Neuron (in vitro differentiated cells): ENCODE measurements around the gene TDRKH.
"Not testable (repeated sequence)": the region's sequence is repeated elsewhere in the genome, so short reads cannot be mapped to it uniquely, and the experiment has no call there.

Experiments
- H2AFZ ChIP-seq: one replicate; pipeline ENCODE4 v1.6.1; 2013; ENCODE audit warnings: low read depth, mild to moderate bottlenecking, inconsistent platforms, low read length, moderate library complexity
- H3K27me3 ChIP-seq: one replicate; pipeline ENCODE4 v1.6.1; 2013; ENCODE audit warnings: low read length; ENCODE audit not compliant: insufficient read depth
- H3K36me3 ChIP-seq: one replicate; pipeline ENCODE4 v1.6.1; 2013; ENCODE audit warnings: low read length; ENCODE audit not compliant: insufficient read depth
- H3K4me1 ChIP-seq: one replicate; pipeline ENCODE4 v1.6.1; 2013; ENCODE audit warnings: low read length; ENCODE audit not compliant: insufficient read depth
- H3K4me3 ChIP-seq: 2 replicates; pipeline ENCODE4 v1.5.1; 2013; ENCODE audit warnings: mild to moderate bottlenecking, low read length, moderate library complexity
- H3K9me3 ChIP-seq: one replicate; pipeline ENCODE4 v1.6.1; 2013; ENCODE audit warnings: low read length

The TDRKH gene

DNA sequence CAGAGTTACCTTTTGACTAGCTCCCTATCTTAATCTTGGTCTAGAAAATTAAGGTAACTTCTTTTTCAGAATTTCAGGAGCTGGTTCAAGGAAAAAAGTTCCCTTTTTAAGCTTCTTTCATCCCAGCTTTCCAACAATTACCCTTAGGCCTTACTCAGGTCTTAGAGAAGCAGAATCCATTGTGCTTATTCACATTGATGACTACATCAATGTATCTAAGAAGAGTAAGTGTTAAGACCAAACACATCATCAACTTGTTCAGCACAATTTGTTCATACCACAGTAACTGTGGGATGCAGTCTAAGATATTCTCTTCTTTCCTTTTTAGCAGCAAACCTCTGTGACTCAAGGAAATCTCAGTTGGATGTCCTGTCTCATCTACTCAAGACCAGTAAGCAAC lies 31.1 kb downstream of the TDRKH start:
- H3K4me3 ChIP-seq: no peak overlapping the region
- H3K36me3 ChIP-seq: peaks cover 39% of the 10 kb centered on the region
- H2AFZ ChIP-seq: no peak overlapping the region
- no peaks in the 10 kb centered on the region for H3K27me3 ChIP-seq
- H3K9me3 ChIP-seq: no peaks in the 10 kb centered on the region
- H3K4me1 ChIP-seq: peaks cover 13% of the 10 kb centered on the region

DNA sequence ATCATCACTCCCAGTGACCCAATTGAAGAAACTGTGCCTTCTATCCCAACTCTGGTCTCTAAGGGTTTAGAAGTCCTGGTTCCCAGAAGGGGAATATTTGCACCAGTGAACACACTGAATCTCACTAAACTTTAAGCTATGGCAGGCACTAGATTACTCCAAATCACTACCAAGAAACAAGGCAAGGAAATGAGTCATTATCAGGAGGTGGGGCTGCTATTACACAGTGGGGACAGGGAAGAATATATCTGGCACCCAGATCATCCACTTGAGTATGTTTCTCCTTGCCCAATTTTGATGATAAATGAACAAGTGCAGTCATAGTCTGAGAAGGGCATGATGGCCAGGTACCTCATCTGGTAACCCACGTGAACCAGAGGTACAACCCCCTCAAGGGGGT lies 34.0 kb downstream of the TDRKH start:
- peaks cover 31% of the 10 kb centered on the region for H3K36me3 ChIP-seq
- H2AFZ ChIP-seq: no peak overlapping the region
- H3K4me1 ChIP-seq: no peaks in the 10 kb centered on the region
- no peak overlapping the region for H3K4me3 ChIP-seq
- no peaks in the 10 kb centered on the region for H3K9me3 ChIP-seq
- no peaks in the 10 kb centered on the region for H3K27me3 ChIP-seq

DNA sequence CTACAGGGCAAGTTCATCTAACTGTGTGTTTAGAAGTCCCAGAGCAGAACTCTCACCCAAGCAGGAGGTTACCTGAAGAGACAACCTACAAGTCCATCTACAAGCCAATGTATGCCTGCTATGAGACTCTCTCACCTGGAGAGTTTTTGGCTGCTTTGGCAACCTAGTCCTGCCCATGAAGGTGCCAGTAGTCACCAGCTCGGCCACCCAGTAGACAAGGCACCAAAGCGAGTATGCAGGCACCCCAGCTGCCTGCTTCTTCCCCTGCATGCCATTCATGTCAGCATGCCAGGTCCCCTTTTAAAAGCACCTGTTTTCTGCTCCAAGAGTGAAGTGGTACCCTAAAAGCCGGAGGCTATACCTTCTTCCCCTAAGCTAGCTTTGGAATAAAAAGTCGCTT lies 48.8 kb downstream of the TDRKH start:
- no peak overlapping the region for H3K4me3 ChIP-seq
- H3K9me3 ChIP-seq: peaks cover 9% of the 10 kb centered on the region
- H3K4me1 ChIP-seq: no peaks in the 10 kb centered on the region
- no peak overlapping the region for H2AFZ ChIP-seq
- peaks cover 10% of the 10 kb centered on the region for H3K27me3 ChIP-seq
- no peaks in the 10 kb centered on the region for H3K36me3 ChIP-seq

DNA sequence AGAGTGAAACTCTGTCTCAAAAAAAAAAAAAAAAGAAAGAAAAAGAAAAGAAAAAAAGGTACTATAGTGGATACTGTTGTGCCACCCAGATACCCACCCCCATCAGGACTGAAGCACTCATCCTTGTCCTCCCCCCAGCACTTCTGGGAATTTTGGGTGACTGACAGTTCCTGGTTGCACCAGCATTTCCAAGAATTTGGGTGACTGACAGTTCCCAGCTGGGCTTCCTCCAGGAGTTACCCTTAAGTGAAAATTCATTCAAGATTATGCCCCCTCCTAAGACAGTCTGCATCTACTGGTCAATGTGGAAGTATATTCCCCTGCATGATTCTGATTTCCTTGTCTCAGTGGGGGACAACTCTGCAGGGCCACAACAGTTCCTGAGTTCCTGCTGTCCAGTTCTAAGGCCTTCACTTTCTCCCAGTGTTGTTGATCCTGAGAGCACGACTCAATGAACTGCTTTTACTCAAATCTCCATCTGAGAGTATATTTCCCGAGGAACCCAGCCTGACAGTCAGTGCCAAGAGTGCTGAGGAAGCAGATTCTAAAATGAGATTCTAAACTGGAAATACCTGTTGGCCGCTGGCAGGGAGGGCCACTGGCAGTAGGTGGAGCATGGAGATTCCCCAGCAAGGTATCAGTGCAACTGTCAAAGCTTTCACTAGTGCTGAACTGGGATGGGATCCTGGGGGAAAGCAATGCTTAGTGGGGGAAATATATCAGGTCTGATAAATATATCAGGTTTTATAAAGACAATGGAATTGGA lies 50.5 kb downstream of the TDRKH start:
- H3K4me1 ChIP-seq: no peaks in the 10 kb centered on the region
- no peaks in the 10 kb centered on the region for H3K36me3 ChIP-seq
- H3K4me3 ChIP-seq: no peak overlapping the region
- peaks cover 10% of the 10 kb centered on the region for H3K27me3 ChIP-seq
- peaks cover 9% of the 10 kb centered on the region for H3K9me3 ChIP-seq
- no peak overlapping the region for H2AFZ ChIP-seq

DNA sequence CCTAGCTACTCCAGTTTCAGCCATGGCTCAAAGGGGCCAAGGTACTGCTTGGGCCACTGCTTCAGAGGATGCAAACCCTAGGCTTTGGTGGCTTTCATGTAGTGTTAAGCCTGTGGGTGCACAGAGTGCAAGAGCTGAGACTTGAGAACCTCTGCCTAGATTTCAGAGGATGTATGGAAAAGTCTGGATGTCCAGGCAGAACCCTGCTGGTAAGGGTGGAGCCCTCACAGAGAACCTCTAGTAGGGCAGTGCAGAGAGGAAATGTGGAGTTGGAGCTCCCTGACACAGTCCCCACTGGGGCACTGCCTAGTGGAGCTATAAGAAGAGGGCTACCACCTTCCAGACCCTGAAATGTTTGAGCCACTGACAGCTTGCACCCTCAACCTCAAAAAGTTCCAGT lies 52.8 kb downstream of the TDRKH start:
- Histone ChIP-seq H3K9me3 (peaks cover 9% of the 10 kb centered on the region), H2AFZ (no peak overlapping the region), H3K27me3 (peaks cover 5% of the 10 kb centered on the region), H3K4me3 (no peak overlapping the region), H3K4me1 (no peaks in the 10 kb centered on the region), H3K36me3 (no peaks in the 10 kb centered on the region)

DNA sequence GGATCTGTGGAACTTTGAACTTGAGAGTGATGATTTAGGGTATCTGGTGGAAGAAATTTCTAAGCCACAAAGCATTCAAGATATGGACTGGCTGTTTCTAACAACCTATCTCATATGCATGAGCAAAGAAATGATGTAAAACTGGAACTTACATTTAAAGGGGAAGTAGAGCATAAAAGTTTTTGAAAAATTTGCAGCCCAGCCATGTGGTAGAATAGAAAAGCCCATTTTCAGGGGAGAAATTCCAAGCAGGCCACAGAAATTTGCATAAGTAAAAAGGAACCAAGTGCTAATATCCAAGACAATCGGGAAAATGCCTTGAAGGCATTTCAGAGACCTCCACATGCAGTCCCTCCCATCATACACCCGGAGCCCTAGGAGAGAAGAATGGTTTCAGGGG lies 53.3 kb downstream of the TDRKH start:
- Histone ChIP-seq H3K9me3 (peaks cover 9% of the 10 kb centered on the region), H3K36me3 (no peaks in the 10 kb centered on the region), H3K27me3 (peaks cover 2% of the 10 kb centered on the region), H2AFZ (no peak overlapping the region), H3K4me3 (no peak overlapping the region), H3K4me1 (no peaks in the 10 kb centered on the region)

DNA sequence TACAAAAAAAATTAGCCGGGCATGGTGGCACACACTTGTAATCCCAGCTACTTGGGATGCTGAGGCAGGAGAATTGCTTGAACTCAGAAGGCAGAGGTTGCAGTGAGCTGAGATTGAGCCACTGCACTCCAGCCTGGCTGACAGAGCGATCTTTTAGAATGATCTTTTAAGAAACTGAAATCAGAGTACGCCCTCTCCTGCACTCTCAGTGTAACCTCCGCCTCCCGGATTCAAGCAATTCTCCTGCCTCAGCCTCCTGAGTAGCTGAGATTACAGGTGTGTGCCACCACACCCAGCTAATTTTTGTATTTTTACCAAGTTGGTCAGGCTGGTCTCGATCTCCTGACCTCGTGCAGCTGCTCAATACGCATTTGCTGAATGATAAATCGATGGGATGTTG lies 56.3 kb downstream of the TDRKH start:
- H3K9me3 ChIP-seq, H3K4me3 ChIP-seq, H3K4me1 ChIP-seq, H3K36me3 ChIP-seq, H2AFZ ChIP-seq, H3K27me3 ChIP-seq: not testable (repeated sequence)

DNA sequence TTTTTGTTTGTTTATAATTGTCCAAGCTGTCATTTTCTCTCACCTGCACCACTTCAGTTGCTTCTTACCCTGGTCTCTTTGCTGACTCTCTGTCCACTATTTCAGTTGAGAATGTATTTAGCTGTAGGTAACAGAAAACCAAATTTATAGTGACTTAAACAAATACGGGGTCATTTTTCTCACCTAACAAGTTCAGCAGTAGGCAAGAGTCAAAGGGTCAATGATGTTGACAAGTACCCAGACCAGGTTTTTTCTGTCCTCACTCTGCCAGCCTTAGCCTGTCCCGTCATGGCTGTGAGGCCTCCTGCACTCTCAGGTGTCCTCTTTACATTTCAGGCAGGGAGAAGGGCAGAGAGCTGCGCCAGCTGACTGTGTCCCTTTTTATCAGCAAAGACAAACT lies 57.2 kb downstream of the TDRKH start:
- Histone ChIP-seq H3K4me3 (no peak overlapping the region), H3K36me3 (no peaks in the 10 kb centered on the region), H2AFZ (no peak overlapping the region), H3K9me3 (peaks cover 7% of the 10 kb centered on the region), H3K4me1 (peaks cover 10% of the 10 kb centered on the region), H3K27me3 (no peaks in the 10 kb centered on the region)

DNA sequence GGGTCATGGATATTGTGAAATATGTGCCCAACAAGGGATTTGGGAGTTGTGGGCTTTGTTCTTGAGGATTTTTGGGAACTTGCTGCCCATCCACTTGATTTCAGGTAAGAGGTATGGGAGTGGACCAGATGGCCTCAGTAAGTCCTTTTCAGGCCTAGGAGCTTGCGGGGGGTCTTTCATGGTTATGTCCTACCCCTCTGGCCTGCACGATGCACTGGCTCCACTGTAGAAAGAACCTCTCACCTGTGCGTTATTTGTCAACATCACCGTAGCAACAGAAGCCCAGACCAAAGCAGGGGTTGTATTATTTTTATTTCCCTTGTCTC lies 60.4 kb downstream of the TDRKH start:
- no peak overlapping the region for H2AFZ ChIP-seq
- no peaks in the 10 kb centered on the region for H3K9me3 ChIP-seq
- H3K4me3 ChIP-seq: no peak overlapping the region
- H3K36me3 ChIP-seq: no peaks in the 10 kb centered on the region
- H3K4me1 ChIP-seq: peaks cover 10% of the 10 kb centered on the region
- H3K27me3 ChIP-seq: no peaks in the 10 kb centered on the region

DNA sequence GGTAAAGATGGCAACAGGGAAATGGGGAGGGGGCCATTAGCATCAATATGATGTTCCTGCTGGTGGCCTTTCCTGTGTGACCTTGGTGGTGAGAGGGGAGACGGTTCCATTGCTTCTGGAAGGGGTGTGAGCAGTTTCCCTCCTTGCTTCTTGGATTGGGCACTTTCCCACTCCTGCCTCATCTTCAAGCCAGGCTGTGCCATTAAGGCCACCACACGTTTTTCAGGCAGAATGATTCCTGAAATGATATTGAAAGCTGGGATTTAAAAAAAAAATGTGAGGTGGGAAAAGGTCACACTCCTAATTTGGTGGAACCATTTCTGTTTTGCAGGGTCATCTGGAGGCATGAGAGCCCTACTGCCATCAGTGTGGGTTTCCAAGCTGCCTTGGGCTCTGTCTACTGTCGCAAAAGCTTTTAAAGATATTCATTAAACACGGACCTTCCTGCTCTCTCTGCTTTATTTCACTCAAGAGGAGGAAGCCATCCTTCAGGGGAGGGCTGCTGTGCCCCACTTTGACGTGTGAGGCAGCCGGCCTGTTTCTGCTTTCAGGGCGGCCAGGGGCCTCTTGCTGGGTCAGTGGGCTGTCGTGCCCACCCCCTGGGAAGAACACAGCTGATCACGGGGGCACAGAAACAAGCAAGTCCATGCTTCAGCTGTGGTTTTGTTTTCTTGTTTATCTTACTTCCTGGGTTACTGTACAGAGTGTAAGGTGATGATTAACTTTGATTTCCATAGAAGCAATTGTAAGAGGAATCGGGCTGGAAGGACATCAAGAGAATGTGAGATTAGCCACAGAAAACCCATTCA lies 60.9 kb downstream of the TDRKH start:
- Histone ChIP-seq H3K36me3 (no peaks in the 10 kb centered on the region), H3K4me3 (no peak overlapping the region), H3K9me3 (no peaks in the 10 kb centered on the region), H2AFZ (no peak overlapping the region), H3K4me1 (peaks cover 10% of the 10 kb centered on the region), H3K27me3 (peaks cover 1% of the 10 kb centered on the region)

DNA sequence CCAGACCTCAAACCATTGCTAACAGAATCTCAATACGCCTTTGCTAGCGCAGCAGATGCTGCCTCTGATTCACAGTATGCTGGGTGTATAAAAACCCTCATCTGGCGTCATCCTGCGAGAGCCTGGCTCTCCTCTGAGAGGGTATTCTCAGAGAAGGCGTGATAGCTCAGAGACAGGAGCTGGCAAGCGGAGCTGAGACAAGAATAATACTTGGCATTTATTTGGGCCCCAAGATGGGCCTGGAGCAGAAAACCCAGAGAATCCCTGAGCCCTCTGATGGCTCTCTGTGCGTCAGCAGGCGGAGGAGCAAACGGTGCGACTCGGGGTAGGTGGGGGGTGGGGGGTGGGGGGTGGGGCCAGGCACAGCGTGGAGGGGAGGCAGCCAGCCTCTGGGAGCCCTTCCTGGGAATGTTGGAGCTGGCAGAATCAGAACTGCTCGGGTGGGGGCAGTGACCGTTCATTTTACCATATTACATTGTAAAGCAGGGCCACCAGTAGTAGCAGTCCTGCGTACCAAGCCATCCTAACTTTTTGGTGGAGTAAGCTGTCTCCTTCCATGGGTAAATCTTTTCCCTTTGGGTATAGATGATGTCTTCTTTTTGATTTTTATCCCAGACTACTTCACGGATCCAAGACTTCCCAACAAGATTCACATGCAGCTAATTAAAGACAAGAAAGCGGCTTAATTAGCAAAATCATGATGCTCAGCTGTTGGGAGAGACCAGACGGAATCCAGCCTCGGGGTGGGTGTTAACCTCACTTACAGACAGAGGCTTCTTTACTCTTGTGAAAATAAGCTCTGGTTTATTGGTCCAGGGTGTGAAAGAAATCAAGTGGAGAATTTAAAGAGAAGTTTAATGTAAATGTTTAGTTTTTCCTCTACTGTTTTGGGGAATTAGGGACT lies 61.9 kb downstream of the TDRKH start:
- H3K9me3 ChIP-seq: no peaks in the 10 kb centered on the region
- peaks cover 7% of the 10 kb centered on the region for H3K27me3 ChIP-seq
- no peaks in the 10 kb centered on the region for H3K36me3 ChIP-seq
- H3K4me1 ChIP-seq: peaks cover 10% of the 10 kb centered on the region
- no peak overlapping the region for H3K4me3 ChIP-seq
- H2AFZ ChIP-seq: no peak overlapping the region

DNA sequence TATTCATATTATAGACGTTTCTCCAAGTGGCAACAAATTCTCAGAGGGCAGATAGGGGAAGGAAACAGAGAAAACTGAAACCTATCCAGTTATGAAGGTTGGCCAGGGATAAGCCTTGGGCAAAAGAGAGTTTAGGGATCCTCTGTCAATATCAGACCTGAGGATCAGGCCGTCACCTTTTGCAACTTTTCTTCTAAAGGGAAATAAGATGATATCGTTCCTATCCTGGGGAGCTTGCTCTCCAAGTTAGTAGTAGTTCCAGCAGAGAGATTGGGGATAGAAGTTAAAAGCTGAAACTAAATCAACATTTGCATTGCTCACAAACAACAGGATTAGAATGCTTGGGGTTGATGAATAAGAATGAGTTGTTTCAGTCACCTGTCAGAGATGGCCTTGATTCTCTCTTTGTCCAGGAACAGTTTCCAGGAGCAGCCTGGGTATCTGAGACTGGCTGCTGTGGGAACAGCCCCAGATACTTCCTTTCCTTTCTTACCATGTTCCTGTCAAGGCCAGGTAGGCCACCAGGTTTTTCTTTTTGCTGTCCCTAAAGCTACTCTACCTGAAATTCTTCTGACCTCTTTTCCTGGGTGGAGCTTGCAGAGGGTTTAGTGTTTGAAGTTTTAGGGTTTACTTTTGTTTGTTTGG lies 66.5 kb downstream of the TDRKH start:
- Histone ChIP-seq H3K4me3 (no peak overlapping the region), H3K4me1 (peaks cover 22% of the 10 kb centered on the region), H3K9me3 (no peaks in the 10 kb centered on the region), H3K27me3 (peaks cover 17% of the 10 kb centered on the region), H3K36me3 (no peaks in the 10 kb centered on the region), H2AFZ (no peak overlapping the region)
